HG02678 (cell line): ENCODE measurements around the gene ZBTB2.
"Not testable (repeated sequence)": the region's sequence is repeated elsewhere in the genome, so short reads cannot be mapped to it uniquely, and the experiment has no call there.

Source experiments
- ATAC-seq: cut with Tn5 transposase; IDR thresholded peaks from one replicate; pipeline ENCODE4 v1.9.1; 2021; ENCODE audit warnings: mild to moderate bottlenecking, moderate library complexity; ENCODE audit not compliant: unreplicated experiment

The ZBTB2 gene

DNA sequence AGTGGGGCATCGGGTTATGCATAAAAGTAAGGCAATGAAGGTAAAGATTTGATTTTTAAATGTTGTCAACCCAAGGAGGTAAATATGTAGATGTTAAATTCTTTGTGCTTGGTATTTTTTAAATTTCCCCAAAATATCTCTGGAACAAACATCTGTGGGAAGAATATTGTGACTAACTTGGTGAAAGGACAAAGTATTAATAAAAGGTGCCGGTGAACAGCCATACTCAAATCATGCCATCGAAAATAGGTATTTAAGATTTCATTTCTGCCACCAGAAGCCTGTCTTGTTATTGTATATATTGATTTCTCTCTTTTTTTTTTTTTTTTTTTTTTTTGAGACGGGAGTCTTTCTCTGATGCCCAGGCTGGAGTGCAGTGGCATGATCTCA, 12.6 kb upstream of the ZBTB2 start:
- ATAC-seq = no peak

DNA sequence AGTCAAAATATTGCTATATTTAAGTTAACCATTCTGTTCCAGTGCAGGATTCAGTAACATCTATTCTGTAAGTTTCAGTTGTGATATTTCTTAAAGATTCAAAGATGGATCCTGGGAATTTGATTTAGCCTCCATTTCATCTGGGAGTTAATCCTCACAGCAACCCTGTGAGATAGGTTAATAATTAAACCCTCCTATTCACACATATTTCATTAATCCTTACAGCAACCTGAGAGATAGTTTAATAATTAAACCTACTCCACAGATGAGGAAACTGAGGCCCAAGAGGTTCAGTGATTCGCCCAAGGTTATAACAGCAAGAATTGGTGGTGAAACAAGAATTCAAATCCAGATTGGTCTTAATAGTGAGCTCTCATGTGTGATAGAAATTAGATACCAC, 10.9 kb upstream of the ZBTB2 start:
- ATAC-seq = no peak

DNA sequence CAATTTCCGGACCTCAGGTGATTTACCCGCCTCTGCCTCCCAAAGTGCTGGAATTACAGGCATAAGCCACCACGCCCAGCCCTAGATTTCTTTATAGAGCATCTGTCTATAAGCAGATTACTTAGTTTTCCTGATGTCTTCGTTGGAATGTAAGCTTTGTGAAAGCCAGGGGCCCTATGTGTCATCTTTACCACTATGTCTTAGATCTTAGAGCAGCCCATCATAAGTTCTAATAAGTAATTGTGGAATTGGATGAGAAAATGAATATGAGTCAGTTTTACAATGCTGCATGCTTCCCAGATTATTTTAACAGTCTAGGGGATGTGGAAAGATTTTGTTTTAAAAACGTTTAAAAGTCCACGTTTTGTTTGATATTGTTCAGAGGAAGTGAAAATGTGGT, 9.1 kb upstream of the ZBTB2 start:
- ATAC-seq = no peak

DNA sequence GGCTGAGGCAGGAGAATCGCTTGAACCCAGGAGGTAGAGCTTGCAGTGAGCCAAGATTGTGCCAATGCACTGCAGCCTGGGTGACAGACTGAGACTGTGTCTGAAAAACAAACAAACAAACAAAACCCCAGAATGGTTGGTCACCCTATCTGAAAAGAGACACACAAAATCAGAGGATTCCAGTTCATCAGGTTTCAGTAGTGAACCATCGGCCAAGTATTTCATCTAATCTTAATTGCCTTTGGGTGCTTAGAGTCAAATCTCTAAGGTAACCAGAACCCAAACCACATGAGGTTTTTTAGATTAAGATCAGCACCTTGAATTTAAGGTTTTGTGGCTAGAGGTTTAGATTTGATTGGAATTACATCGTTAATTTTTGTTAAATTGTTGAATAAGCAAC, 8.3 kb upstream of the ZBTB2 start:
- no peak for ATAC-seq

DNA sequence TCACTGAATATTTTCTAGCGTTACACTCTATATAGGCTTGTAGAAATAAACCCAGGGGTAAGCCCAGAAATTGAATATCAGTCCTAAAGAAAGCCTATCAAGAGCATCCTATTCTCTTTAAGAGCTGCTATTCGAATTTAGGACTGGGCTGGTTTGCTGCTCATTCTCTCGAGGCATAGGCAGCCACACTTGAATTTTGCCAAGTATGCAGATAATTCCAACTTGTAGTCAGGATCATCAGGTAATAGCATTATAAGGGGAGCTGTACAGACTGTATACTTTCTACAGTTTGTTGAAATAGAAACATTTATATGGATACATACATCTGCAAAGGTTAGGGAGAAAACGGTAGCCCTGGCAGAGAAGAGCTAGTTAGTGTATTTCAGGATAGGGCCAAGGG, 2.1 kb upstream of the ZBTB2 start:
- no peak for ATAC-seq

DNA sequence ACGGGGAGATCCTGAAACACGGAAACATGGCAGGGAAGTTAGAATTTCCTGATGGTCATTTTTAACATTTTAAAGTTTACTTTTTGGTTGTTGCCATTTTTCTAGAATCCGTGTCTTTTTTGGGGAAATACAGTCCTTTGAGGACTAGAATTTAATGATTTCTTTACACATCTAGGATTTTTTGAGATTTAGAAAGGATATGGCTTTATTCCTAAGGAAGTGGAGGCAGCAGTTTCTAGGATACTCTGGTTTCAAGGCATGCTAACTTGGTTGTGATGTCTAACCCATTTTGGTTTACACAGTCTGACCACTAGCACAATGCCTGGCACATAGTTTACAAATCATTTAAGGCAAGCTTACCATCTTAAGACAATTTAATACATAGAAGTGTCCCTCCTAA, 1.1 kb upstream of the ZBTB2 start:
- ATAC-seq = no peak

DNA sequence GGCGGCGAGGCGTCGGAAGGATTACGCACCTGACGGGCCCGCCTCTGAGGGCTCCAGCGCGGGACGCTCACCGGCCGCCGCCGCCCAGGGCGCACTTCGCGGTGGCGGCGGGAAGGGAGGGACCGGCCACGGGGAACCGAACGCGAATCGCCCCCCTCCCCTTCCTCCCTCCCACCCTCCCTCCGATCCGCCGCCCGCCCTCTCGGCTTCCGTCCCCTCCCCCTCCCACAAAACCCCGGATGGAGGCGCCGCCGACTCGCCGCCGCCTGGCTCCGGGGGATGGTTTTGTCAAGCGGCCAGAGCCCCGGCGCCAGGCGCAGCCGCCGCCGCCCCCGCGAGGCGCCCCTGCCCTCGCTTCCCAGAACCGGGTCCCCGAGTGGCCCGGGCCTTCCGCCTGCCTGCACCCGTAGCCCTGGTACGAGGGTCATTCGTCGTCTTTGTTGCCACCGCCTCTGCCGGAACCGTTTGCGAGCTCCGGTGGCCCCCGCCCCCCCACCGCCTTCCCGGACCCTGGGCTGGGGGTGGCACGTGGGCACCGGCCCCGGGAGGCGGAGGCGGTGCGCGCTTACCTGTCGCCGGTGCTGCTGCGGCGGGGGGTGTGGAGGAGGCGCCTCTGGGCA, 398 bp downstream of the ZBTB2 start:
- ATAC-seq = peak; percentile 3

DNA sequence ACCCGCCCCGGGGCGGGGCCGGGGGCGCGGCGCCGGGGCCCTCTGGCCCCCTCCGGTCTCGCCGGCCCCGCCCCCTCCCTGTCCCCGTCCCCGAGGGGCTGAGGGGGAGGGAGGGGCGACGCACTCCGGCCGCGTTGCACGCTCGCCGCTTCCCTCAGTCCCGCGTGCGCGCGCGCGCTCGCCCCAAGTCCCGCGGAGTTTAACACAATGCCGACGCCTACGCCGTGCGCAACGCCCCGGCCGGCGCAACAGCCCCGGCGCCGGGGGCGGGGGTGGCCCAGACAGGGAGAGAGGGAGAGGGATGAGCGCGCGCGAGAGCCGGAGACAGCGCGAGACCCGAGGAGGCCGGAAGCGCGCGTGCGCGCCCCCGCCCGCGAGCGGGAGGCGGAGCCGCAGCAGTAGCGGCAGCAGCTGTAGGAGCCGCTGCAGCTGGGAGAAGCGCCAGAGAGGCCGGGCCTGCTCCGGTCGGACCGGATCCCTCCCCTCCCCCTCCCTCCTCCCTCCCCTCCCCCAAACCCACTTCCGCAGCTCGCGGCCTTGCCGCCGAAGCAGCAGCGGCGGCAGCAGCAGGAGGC, 996 bp downstream of the ZBTB2 start:
- ATAC-seq = peak; percentile 77

DNA sequence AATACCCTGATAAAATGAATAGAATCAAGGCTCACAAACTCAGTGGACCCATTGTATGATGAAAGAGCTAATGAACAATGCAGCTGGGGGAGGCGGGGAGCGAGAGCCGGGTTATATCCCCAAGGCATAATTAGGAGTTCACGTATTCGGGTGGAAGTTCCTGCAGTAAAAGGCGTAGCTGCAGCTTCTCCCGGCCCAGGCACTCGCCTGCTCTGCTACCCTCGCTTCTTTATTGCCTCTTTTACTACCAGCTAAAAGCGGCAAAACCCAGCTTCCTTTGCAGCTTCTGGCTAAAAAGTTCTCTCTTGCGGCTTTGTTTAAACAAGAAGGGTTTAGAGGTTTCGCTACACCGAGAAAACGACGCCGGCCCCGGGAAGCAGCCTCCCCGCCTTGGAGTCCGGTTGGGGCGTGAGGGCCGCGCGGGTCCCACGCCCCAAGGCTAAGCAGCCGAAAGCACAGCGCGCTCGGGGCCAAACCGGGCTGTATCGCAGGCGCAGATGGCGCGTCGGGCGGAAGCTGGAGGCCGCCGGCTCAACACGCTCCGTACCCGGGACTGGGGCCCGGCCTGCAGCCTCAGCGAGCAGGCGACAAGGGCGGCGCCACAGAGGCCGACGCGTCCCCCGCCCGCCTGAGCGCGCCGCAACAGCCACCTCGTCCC, 1.6 kb downstream of the ZBTB2 start:
- peak; percentile 64 for ATAC-seq

DNA sequence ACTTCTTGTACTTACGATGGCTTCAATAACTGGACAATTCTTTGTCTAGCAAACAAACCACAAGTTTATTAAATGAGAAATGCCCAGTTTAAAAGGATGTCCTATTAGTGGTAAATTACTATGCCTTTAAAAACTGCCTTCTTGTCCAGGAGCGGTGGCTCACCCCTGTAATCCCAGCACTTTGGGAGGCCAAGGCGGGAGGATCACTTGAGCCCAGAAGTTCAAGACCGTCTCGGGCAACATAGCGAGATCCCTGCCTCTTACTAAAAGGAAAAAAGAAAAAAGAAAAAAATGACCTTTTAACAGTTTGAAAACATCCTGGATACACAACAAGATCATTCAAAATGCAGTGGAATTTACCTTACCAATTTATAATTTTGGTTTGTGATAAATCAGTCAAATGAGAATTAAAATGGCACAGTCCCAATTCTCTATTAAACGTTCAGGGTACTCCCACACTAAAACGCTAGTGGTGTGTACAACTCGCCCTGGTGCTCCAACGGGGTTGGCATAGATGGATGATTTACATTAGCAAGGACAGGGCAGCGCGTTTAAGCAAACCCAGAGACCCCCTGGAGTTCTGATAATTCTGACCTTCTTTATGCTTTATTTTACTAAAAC, 2.3 kb downstream of the ZBTB2 start:
- no peak for ATAC-seq

DNA sequence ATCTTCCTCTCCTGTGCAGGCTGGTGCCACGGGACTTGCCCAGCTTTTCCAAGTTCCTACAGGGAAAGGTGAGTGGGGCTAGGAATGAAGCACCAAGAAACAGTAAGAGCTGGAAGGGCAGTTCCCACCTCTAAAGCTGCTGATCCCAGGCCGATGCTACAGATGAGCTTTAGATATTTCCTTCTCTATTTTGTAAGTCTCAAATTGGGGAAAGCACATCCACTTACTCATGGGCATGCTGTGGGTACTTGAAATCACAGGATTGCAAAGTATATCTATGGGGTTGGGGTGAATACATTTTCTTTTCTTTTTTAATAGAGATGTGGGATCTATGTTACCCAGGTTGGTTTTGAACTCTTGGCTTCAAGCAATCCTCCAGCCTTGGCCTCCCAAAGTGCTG, 3.1 kb downstream of the ZBTB2 start:
- ATAC-seq = no peak

DNA sequence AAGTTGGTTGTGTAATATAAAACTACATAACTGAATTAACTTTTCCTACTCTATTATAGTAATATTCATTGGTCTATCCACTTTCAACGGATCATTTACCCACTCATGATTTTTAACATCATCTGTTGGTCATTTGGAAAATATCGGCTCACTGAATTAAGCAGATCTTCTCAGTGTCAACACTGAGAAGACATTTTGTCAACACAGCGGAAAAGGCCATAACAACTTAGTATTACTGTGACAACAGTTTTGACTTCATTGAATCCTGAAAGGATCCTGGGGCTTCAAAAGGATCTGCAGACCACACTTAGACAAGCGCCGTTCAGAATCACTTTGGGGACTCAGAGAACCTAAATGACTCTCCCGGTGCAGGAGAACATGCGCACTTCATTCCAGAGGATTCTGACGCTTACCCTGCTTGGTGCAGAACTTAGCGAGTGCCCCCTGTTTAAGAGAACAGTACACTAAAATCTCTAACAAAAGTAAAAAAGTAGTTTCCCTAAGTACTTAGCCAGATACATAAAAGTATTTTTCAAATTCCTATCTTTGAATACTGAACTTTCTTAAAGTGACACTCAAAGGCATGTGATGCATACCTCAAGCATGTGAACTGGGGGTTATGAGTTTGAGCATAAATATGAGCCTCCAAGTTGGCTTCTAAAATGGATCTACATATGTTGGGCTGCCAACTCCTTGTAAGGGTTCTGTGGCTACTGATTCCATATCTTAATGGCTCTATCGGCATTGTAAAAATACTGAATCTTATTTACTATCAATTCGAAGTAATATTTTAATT, 4.0 kb downstream of the ZBTB2 start:
- no peak for ATAC-seq

DNA sequence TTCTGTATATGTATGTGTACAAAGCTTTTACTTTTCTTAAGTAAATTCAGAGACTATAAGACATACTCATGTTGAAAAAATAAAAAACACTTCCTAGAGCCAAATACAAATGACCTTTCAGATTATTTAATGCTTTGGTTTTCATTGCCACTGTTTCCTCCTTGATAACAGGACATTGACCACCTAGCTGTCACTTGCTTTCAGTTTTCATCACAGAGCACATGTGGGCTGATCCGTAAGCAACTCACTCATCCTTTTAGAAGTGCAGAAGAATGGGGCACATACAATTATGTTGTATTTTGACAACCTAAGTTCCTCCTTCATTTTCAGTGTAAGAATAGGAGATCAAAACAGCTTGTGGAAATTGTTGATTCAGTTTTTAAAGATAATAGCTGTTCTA, 6.2 kb downstream of the ZBTB2 start:
- ATAC-seq = no peak

DNA sequence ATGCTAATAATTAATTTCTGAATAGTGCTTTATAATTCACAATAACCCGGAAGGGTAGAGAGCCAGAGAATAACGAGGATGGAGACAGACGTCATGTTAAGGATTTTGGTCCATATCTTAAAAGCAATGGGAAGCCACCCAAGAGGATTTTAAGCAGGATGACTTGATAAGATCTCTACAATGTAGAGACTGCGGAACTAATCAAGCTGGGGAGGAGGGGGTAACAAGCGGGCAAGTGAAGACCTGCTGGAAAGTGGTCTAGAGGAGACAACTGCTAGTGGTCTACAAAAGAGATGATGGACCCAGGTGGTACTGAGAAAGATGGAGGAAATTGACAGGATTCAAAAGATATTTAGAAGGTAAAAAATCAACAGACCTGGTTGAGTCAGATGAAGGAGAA, 7.2 kb downstream of the ZBTB2 start:
- ATAC-seq = no peak

DNA sequence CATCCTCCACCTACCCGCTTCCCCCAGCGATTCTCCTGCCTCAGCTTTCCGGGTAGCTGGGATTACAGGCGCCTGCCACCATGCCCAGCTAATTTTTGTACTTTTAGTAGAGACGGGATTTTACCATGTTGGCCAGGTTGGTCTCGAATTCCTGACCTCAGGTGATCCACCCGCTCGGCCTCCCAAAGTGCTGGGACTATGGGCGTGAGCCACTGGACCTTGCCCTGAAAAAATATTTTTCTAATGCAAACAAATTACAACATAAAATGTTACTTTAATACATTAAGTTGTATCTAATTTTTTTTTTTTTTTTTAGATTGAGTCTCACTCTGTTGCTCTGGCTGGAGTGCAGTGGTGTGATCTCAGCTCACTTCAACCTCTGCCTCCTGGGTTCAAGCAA, 8.7 kb downstream of the ZBTB2 start:
- ATAC-seq = not testable (repeated sequence)

DNA sequence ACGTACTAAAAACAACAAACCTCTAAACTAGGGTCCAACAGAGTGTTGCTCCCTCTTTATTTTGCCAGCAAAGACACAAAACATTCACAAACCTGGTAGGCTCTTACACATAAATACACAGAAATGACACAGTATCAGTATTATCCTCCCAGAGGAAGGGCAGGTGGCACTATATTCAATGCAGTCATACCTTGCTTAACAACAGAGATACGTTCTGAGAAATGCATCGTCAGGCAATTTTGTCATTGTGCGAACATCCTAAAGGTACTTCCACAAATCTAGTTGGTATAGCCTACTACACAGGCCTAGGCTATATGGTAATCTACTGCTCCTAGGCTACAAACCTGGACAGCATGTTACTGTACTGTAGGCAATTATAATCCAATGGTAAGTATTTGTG, 9.6 kb downstream of the ZBTB2 start:
- ATAC-seq = no peak

DNA sequence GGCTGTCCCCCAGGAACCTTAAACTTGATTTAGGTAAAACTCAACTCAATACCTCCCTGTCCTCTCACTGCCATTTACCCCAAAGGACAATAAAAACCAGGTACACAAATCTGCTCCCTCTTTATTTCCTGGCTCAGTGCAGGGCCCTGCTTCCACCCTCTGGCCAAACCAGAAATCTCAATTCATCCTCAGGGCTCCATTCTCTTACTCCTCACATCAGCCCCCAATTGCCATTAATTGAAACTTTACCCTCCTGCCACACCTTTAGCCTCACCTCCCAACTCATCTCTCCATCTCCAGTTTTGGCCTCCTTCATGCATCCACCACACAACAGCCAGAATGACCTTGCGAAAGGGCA, 10.5 kb downstream of the ZBTB2 start:
- ATAC-seq = no peak

DNA sequence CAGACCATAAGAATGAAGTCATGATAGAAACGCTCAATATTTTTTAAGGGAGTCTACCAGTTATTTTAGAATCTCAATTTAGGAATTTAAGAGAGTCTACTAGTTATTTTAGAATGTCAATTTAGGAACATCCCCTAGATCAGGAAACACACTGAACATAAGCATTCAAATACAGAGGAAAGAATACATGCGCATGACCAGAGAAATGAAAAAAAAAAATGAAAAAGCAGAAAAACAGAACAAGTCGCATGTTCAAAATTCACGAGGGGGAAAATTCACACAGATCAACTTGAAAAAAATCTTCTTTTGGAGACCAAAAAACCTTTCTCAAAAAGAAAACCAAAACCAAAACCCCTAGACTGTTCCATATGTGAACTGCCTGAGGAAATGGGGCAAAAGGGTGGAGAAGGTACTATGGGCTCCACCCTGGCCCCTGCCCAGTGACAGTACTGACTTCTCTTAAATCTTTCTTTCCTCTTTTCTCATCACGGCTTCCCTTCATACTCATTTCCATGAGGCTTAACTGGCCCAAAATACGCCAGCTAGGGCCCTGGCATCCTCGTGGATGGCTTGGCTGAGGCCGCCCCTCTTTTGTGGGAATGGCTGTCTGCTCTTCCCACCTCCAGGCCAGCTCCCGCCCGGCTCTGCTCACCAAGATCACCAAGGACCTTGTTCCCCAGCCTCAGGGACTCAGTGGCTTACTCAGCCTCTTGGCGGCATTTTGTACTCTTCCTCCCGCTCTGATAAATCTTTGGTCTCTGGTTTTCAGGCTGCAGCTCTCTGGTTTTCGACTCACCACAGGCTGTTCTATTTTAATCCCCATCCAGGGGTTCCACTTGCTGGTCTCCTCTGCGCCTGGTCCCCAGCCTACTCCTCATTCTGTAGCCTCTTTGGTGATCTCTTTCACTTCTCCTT, 11.2 kb downstream of the ZBTB2 start:
- ATAC-seq = peak; percentile 65

DNA sequence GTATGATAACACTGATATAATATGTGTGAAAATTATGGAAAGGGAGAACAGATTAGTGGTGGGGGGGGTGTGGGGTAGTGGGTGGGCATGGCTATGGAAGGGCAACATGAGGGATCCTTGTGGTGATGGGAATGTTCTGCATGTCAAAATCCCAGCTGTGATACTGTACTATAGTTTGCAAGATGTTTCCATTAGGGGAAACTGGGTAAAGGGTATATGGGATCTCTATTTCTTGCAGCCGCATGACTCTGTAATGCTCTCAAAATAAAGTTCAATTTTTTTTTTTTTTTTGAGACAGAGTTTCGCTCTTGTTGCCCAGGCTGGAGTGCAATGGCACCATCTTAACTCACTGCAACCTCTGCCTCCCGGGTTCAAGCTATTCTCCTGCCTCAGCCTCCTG, 14.3 kb downstream of the ZBTB2 start:
- ATAC-seq = no peak

DNA sequence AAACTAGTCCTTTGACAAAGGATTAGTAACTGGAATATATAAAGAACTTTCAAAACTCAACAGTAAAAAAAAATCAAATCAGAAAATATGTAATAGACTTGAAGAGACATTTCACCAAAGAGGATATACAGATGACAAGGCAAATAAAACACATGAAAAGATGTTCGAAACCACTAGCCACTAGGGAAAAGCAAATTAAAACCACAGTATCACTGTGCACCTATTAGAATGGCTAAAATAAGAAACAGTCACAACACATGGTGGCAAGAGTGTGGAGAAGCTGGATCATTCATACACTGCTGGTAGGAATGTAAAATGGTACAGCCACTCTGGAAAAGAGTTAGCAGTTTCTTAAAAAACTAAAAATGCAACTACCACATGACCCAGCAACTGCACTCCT, 14.9 kb downstream of the ZBTB2 start:
- ATAC-seq = peak; percentile 40

DNA sequence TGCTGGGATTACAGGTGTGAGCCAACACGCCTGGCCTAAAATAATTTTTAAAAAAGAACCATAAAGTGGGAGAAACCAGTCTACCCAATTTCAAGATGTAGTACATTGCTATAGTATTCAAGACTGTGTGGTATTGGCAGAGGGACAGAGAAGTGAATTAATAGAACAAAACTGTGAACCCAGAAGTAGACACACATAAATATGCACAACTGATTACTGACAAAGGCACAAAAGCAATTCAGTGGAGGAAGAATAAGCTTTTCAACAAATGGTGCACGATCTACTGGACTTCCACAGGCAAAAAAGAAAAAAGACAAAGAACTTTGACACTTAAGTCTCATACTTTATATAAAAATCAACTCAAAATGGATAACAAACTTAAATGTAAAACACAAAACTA, 15.5 kb downstream of the ZBTB2 start:
- ATAC-seq = no peak
